H1 (cell line): Measurements from ENCODE around the gene CUTA. TPM values are rescaled to one million over a fixed set of nuclear protein-coding genes. Genes with fewer than 3 reads are reported as not detected.

Experiments used
- CTCF ChIA-PET: fragments of 300-600 bp; sonication (Branson Sonifier 250); formaldehyde crosslinking; loops from one replicate; lab custom pipeline; 2021; ENCODE audit not compliant: partially characterized antibody; lab: Charles Lee
- POLR2A ChIA-PET: fragments of 300-600 bp; sonication (Branson Sonifier 250); formaldehyde crosslinking; loops from one replicate; lab custom pipeline; 2021; ENCODE audit warnings: inconsistent platforms; ENCODE audit not compliant: partially characterized antibody; lab: Charles Lee
- DNase-seq, 2 experiments: peaks; one replicate each; pipeline versions ENCODE4 v3.0.0 to v3.0.0-alpha.2; 2010 to 2022; ENCODE audit warnings: low spot score in 2 of 2, low read depth in 1 of 2, mixed read lengths in 1 of 2
- FAIRE-seq: peaks from 2 replicates; lab custom pipeline; 2011; peaks lifted over from hg19 to GRCh38; lab: Jason Lieb, UNC
- H2AFZ ChIP-seq: 2 replicates; pipeline ENCODE4 v1.8.1; 2012; ENCODE audit warnings: low read length, inconsistent platforms
- H2AK5ac ChIP-seq: 2 replicates; pipeline ENCODE4 v1.6.1; 2013; ENCODE audit warnings: low read depth, low read length
- H2BK120ac ChIP-seq: replicated peaks from 2 replicates; pipeline ENCODE3; 2013; ENCODE audit warnings: low read depth, low read length, inconsistent platforms
- H2BK12ac ChIP-seq: 2 replicates; pipeline ENCODE4 v1.6.1; 2013; ENCODE audit warnings: low read depth, low read length
- H2BK15ac ChIP-seq: 2 replicates; pipeline ENCODE4 v1.6.1; 2013; ENCODE audit warnings: low read length
- H2BK20ac ChIP-seq: 2 replicates; pipeline ENCODE4 v1.6.1; 2013; ENCODE audit warnings: low read length
- H2BK5ac ChIP-seq: 2 replicates; pipeline ENCODE4 v1.6.1; 2013; ENCODE audit warnings: low read depth, low read length
- H3K14ac ChIP-seq: 2 replicates; pipeline ENCODE4 v1.6.1; 2013; ENCODE audit warnings: inconsistent platforms; ENCODE audit not compliant: insufficient read length
- H3K18ac ChIP-seq: 2 replicates; pipeline ENCODE4 v1.6.1; 2013; ENCODE audit warnings: low read length; ENCODE audit errors: extremely low read depth
- H3K23ac ChIP-seq: 2 replicates; pipeline ENCODE4 v1.6.1; 2013; ENCODE audit warnings: inconsistent platforms; ENCODE audit not compliant: insufficient read length
- H3K23me2 ChIP-seq: 2 replicates; pipeline ENCODE4 v1.6.1; 2013; ENCODE audit warnings: low read depth, low read length
- H3K27ac ChIP-seq: 2 replicates; pipeline ENCODE4 v1.6.1; 2011; ENCODE audit warnings: low read depth, low read length, inconsistent platforms
- H3K27me3 ChIP-seq, 4 experiments: replicated peaks in 1 of 4; 1 replicate in 1 of 4; 2 replicates in 3 of 4; pipeline versions ENCODE4 v1.6.1 to v1.8.1; 2011 to 2013; ENCODE audit warnings: low read length in 3 of 4, mild to moderate bottlenecking in 3 of 4, inconsistent platforms in 2 of 4, mixed read lengths in 2 of 4, moderate library complexity in 1 of 4; ENCODE audit not compliant: control insufficient read depth in 3 of 4, insufficient read depth in 3 of 4; ENCODE audit errors: extremely low read depth in 1 of 4
- H3K36me3 ChIP-seq, 4 experiments: 2 replicates each; pipeline versions ENCODE4 v1.6.1 to v1.8.1; 2011 to 2013; ENCODE audit warnings: mild to moderate bottlenecking in 4 of 4, low read length in 3 of 4, moderate library complexity in 2 of 4, control low read depth in 1 of 4, inconsistent platforms in 1 of 4; ENCODE audit not compliant: insufficient read depth in 4 of 4, control insufficient read depth in 2 of 4
- H3K4ac ChIP-seq: replicated peaks from 2 replicates; pipeline ENCODE3; 2013; ENCODE audit warnings: low read length, low read depth, mixed read lengths, inconsistent platforms; ENCODE audit not compliant: insufficient read length
- H3K4me1 ChIP-seq, 4 experiments: replicated peaks in 1 of 4; 1 replicate in 1 of 4; 2 replicates in 3 of 4; pipeline versions ENCODE4 v1.6.1 to v1.8.1; 2011 to 2013; ENCODE audit warnings: low read length in 3 of 4, inconsistent platforms in 2 of 4, mixed read lengths in 1 of 4; ENCODE audit not compliant: insufficient read depth in 4 of 4, control insufficient read depth in 3 of 4
- H3K4me2 ChIP-seq, 2 experiments: 2 replicates each; pipeline versions ENCODE4 v1.6.1 to v1.8.1; 2011 to 2013; ENCODE audit warnings: low read depth in 2 of 2, low read length in 2 of 2, control low read depth in 1 of 2, inconsistent platforms in 1 of 2, mild to moderate bottlenecking in 1 of 2; ENCODE audit not compliant: insufficient read depth in 1 of 2
- H3K4me3 ChIP-seq, 4 experiments: fragments of 200-600, 300-600 bp in 1 of 4; sonication (generic), shearing (Covaris generic), sonication (Bioruptor Twin) in 1 of 4; 2 replicates each; pipeline versions ENCODE4 v1.5.1 to v1.8.1; 2011 to 2016; ENCODE audit warnings: low read length in 4 of 4, low read depth in 3 of 4, control low read depth in 2 of 4, inconsistent platforms in 2 of 4, mild to moderate bottlenecking in 2 of 4, mixed read lengths in 1 of 4, moderate library complexity in 1 of 4; ENCODE audit not compliant: insufficient read depth in 2 of 4; ENCODE audit errors: extremely low read depth in 1 of 4
- H3K56ac ChIP-seq: replicated peaks from 2 replicates; pipeline ENCODE3; 2013; ENCODE audit warnings: low read depth, mild to moderate bottlenecking, mixed read lengths, low read length, inconsistent platforms; ENCODE audit not compliant: insufficient read length
- H3K79me1 ChIP-seq: 2 replicates; pipeline ENCODE4 v1.6.1; 2013; ENCODE audit warnings: low read depth, low read length, control low read depth
- H3K79me2 ChIP-seq, 2 experiments: 2 replicates each; pipeline versions ENCODE4 v1.6.1 to v1.8.1; 2012 to 2013; ENCODE audit warnings: low read length in 2 of 2, mild to moderate bottlenecking in 2 of 2, inconsistent platforms in 1 of 2; ENCODE audit not compliant: insufficient read depth in 2 of 2, control insufficient read depth in 1 of 2
- H3K9ac ChIP-seq, 4 experiments: replicated peaks in 1 of 4; 1 replicate in 1 of 4; 2 replicates in 3 of 4; pipeline versions ENCODE4 v1.6.1 to v1.8.1; 2011 to 2013; ENCODE audit warnings: low read depth in 3 of 4, low read length in 3 of 4, control low read depth in 2 of 4, mild to moderate bottlenecking in 2 of 4, moderate library complexity in 2 of 4, inconsistent platforms in 1 of 4; ENCODE audit errors: extremely low read depth in 1 of 4
- H3K9me3 ChIP-seq, 2 experiments: 2 replicates each; pipeline versions ENCODE4 v1.6.1 to v1.8.1; 2012 to 2013; ENCODE audit warnings: mild to moderate bottlenecking in 2 of 2, moderate library complexity in 2 of 2, control low read depth in 1 of 2, inconsistent platforms in 1 of 2, low read depth in 1 of 2, low read length in 1 of 2, mixed read lengths in 1 of 2; ENCODE audit not compliant: insufficient read depth in 2 of 2
- H4K20me1 ChIP-seq, 2 experiments: replicated peaks in 1 of 2; 2 replicates each; pipeline versions ENCODE3 to v1.8.1; 2011 to 2013; ENCODE audit warnings: inconsistent platforms in 2 of 2, low read length in 2 of 2, mild to moderate bottlenecking in 1 of 2; ENCODE audit not compliant: insufficient read depth in 2 of 2, control insufficient read depth in 1 of 2
- H4K5ac ChIP-seq: 2 replicates; pipeline ENCODE4 v1.6.1; 2013; ENCODE audit warnings: low read length, low read depth, mixed read lengths, inconsistent platforms; ENCODE audit not compliant: insufficient read length
- H4K8ac ChIP-seq: 2 replicates; pipeline ENCODE4 v1.8.0; 2013; ENCODE audit warnings: mild to moderate bottlenecking, moderate library complexity, low read length, inconsistent platforms; ENCODE audit not compliant: insufficient read depth; ENCODE audit errors: extremely low read depth
- H4K91ac ChIP-seq: replicated peaks from 2 replicates; pipeline ENCODE3; 2013; ENCODE audit warnings: low read length, mixed read lengths, inconsistent platforms; ENCODE audit not compliant: insufficient read length
- CBX5 ChIP-seq: fragments of 300-800, 300-1000 bp; sonication (generic); IDR thresholded peaks from 2 replicates; pipeline ENCODE4 v1.7.1; 2016; ENCODE audit warnings: antibody characterized with exemption, low read length, low read depth
- POLR2A ChIP-seq, 2 experiments: IDR thresholded peaks; 1 replicate in 1 of 2; 2 replicates in 1 of 2; pipeline ENCODE4 v1.6.1; 2011; ENCODE audit warnings: low read depth in 2 of 2, low read length in 2 of 2, mild to moderate bottlenecking in 2 of 2; ENCODE audit errors: control extremely low read depth in 1 of 2
- TBP ChIP-seq: IDR thresholded peaks from 2 replicates; pipeline ENCODE4 v1.6.1; 2011; ENCODE audit warnings: low read depth, low read length, improper control_type of control experiment
- WGBS, 2 experiments: shearing (Covaris generic) in 1 of 2; methylation state at CpG; one replicate each; pipeline versions ENCODE4 v1.1.6 to v1.1.7; 2013 to 2015; ENCODE audit warnings: low lambda C conversion rate in 2 of 2, mixed read lengths in 2 of 2, inconsistent platforms in 1 of 2, low coverage in 1 of 2, missing lambda C conversion rate in 1 of 2; ENCODE audit not compliant: insufficient replicate concordance in 2 of 2, insufficient coverage in 1 of 2, insufficient read length in 1 of 2; ENCODE audit errors: extremely low coverage in 1 of 2, missing lambda C conversion rate in 1 of 2; 5-methylcytosine and 5-hydroxymethylcytosine counted together
- polyA plus RNA-seq, 7 experiments: library from polyadenylated mRNA; depleted of rRNA in 3 of 7; stranded (reverse) in 5 of 7; unstranded in 2 of 7; fragments of >200 nt in 5 of 7; fragments of 200-250 nt in 2 of 7; gene quantifications; 1 replicate in 5 of 7; 2 replicates in 1 of 7; 4 replicates in 1 of 7; pipeline versions ENCODE4 v1.2.1 to v1.2.3, GENCODE V29; 2011 to 2013; ENCODE audit warnings: missing spikeins in 2 of 7, mixed read lengths in 2 of 7
- total RNA-seq: library from RNA; stranded (reverse); fragmentation: NEBNext Ultra II Directional; extraction: Animal tissue kit (Norgen Biotek cat#: 25700); gene quantifications from 2 replicates; pipeline ENCODE4 v1.2.1, GENCODE V29; 2021

The CUTA gene
- total and polyA plus RNA-seq, 2 of the 8 experiments (the other 6 are each of a cell fraction or from before 2014, with no cell fraction given), result 297 to 460 TPM

- no peak for TF ChIP-seq POLR2A (IDR thresholded peaks at IDR 0.05; ENCODE audit: control extremely low read depth in 1 of 2, low read depth in 2 of 2, low read length in 2 of 2)
- TF ChIP-seq CBX5, result no peak
- no peak for TF ChIP-seq TBP
- TF ChIP-seq, all 59 proteins: peak for 0
- Histone ChIP-seq H3K23me2 (peaks cover 7% of the 10 kb centered on the region), H4K20me1 (peaks cover 4 to 26% of the 10 kb centered on the region in 2 experiments), H3K4ac (no peak overlapping the region), H3K79me1 (peaks cover 3% of the 10 kb centered on the region; the same call in 1 of the 2 replicates), H3K56ac (no peak overlapping the region), H3K79me2 (peaks cover 0 to 35% of the 10 kb centered on the region in 2 experiments; a peak in 2 of 4 replicates), H3K9me3 (no peaks in the 10 kb centered on the region; a peak in 1 of 4 replicates), H3K18ac (no peak overlapping the region), H3K4me3 (no peak overlapping the region), H3K14ac (no peak overlapping the region), H3K27ac (no peak overlapping the region), H3K23ac (no peak overlapping the region), H2AK5ac (no peak overlapping the region), H3K27me3 (no peaks in the 10 kb centered on the region), H2BK15ac (no peak overlapping the region), H4K91ac (no peak overlapping the region), H2BK12ac (no peak overlapping the region), H2BK120ac (no peak overlapping the region), H3K4me1 (peaks cover 0 to 9% (median 7%) of the 10 kb centered on the region in 4 experiments; a peak in 6 of 7 replicates), H4K8ac (no peak overlapping the region), H3K4me2 (no peak overlapping the region), H3K36me3 (peaks cover 45 to 75% (median 66%) of the 10 kb centered on the region in 4 experiments), H2AFZ (no peak overlapping the region), H2BK20ac (no peak overlapping the region), H3K9ac (no peak overlapping the region), H2BK5ac (no peak overlapping the region), H4K5ac (no peak overlapping the region)
- WGBS, 2 experiments, result 95% methylated on average over 18 of the region's 18 CpGs; no CpG with 5 or more reads in 1 of the 2 experiments
- ChIA-PET CTCF (interaction anchor here (1.9 kb wide), 1 partner anchor 8 kb away, joined by 6 read pairs; no protein-coding TSS in a partner anchor), POLR2A (interaction anchor here (1.2 to 14.8 kb wide), 2 partner anchors 14 to 19 kb away, joined by 4 to 381 read pairs; partner anchors contain the start of gene ZBTB9)
- DNase-seq (no peak), FAIRE-seq (no peak)
Observed at GRCh38 chr6:33437666-33438065, 19.8 kb upstream of the CUTA start.
